ENCODE measurements around the gene MTARC2.

Gene MTARC2

DNA sequence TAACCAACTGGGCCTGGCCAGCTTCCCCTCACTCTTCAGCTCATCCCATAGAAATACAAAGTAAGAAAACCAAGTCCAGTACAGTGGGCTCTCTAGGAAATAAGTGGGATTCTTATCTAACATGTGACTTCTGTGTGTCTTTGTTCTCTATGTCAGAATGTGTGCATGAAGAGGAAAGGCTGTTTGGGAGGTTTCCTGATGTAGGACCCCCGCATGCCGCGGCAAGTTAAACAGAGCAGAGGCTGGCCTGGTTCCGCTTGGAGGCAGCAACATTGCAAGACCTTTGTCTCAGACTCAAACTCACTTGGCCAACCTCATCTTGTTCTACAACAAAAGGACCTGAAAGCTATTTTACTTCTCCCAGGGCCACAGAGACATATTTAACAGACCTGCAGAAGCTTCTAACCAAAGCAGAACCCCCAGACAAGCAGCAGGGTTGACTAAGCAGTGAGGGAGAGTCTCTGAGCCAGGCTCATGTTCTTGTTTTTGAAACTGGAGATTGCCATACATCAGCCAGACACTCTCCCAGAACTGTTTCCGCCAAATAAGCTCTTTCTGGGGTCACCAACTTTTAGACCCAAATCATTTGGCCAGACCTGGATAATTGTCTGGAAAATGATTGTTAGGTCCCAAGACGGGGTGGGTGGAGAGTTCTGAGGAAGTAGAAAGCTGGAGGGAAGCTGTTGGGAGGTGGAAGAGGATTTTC lies 6.2 kb downstream of the MTARC2 start:
- H3K4me3 ChIP-seq (replicated peaks; ENCODE audit: insufficient read depth, low read length): no peak overlapping the region
- DNase-seq (ENCODE audit: low read depth in 1 of 2, low spot score in 1 of 2): peak in 1 of 2 experiments; percentile 42
- H3K27ac ChIP-seq (replicated peaks): peak overlapping the region; percentile 41
- no peaks in the 10 kb centered on the region for H3K27me3 ChIP-seq (ENCODE audit: insufficient read depth, poor library complexity, severe bottlenecking)
- TF ChIP-seq, protein P1, sequence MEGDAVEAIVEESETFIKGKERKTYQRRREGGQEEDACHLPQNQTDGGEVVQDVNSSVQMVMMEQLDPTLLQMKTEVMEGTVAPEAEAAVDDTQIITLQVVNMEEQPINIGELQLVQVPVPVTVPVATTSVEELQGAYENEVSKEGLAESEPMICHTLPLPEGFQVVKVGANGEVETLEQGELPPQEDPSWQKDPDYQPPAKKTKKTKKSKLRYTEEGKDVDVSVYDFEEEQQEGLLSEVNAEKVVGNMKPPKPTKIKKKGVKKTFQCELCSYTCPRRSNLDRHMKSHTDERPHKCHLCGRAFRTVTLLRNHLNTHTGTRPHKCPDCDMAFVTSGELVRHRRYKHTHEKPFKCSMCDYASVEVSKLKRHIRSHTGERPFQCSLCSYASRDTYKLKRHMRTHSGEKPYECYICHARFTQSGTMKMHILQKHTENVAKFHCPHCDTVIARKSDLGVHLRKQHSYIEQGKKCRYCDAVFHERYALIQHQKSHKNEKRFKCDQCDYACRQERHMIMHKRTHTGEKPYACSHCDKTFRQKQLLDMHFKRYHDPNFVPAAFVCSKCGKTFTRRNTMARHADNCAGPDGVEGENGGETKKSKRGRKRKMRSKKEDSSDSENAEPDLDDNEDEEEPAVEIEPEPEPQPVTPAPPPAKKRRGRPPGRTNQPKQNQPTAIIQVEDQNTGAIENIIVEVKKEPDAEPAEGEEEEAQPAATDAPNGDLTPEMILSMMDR (IDR thresholded peaks at IDR 0.05; ENCODE audit: insufficient read depth, low read length): no peak
- TF ChIP-seq GABPA (IDR thresholded peaks at IDR 0.05; ENCODE audit: low read depth): no peak
- TF ChIP-seq REST (IDR thresholded peaks at IDR 0.05; ENCODE audit: insufficient replicate concordance, low read depth): no peak
- no peak for TF ChIP-seq POLR2AphosphoS5 (IDR thresholded peaks at IDR 0.05; ENCODE audit: low read depth)
- TF ChIP-seq SPI1 (IDR thresholded peaks at IDR 0.05; ENCODE audit: borderline replicate concordance, low read depth): no peak

GRCh38 chr1:220754918-220755295 lies 6.8 kb downstream of the MTARC2 start:
- Histone ChIP-seq H3K4me3 (replicated peaks; ENCODE audit: insufficient read depth, low read length) (no peak overlapping the region), H3K27me3 (ENCODE audit: insufficient read depth, poor library complexity, severe bottlenecking) (no peaks in the 10 kb centered on the region), H3K27ac (replicated peaks) (peak overlapping the region; percentile 41)
- TF ChIP-seq GABPA (IDR thresholded peaks at IDR 0.05; ENCODE audit: low read depth): no peak
- TF ChIP-seq, protein P1 (IDR thresholded peaks at IDR 0.05; ENCODE audit: insufficient read depth, low read length): no peak
- TF ChIP-seq REST (IDR thresholded peaks at IDR 0.05; ENCODE audit: insufficient replicate concordance, low read depth): no peak
- no peak for TF ChIP-seq POLR2AphosphoS5 (IDR thresholded peaks at IDR 0.05; ENCODE audit: low read depth)
- TF ChIP-seq SPI1 (IDR thresholded peaks at IDR 0.05; ENCODE audit: borderline replicate concordance, low read depth): no peak
- no peak for DNase-seq (ENCODE audit: low read depth in 1 of 2, low spot score in 1 of 2)

DNA sequence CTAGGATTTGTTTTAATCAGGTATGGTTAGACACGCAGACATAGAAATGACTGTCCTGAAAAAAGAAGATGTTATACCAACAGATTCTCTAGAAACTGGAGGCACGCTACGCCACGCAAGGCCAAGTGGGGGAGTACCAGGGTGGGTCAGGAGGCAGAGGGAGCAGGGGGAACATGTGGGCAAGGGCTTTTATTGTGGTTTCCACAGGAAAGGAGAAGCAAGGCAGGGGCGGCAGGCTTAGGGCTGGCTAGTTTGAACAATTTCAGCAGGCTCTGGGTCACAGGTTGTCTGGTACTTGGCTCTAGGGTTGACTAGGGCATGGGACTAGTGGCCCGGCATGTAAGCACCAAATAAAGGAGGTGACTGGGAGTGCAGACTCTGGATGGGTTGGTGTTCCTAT lies 7.2 kb downstream of the MTARC2 start:
- Histone ChIP-seq H3K27ac (replicated peaks) (peak overlapping the region; percentile 41; the same call in 1 of the 2 replicates), H3K4me3 (replicated peaks; ENCODE audit: insufficient read depth, low read length) (no peak overlapping the region), H3K27me3 (ENCODE audit: insufficient read depth, poor library complexity, severe bottlenecking) (no peaks in the 10 kb centered on the region)
- TF ChIP-seq GABPA (IDR thresholded peaks at IDR 0.05; ENCODE audit: low read depth) (no peak), POLR2AphosphoS5 (IDR thresholded peaks at IDR 0.05; ENCODE audit: low read depth) (peak; percentile 21; the same call in 1 of the 2 replicates)
- DNase-seq (ENCODE audit: low read depth in 1 of 2, low spot score in 1 of 2): peak in 1 of 2 experiments; percentile 81

- Histone ChIP-seq H3K4me3 (replicated peaks; ENCODE audit: insufficient read depth, low read length) (no peak overlapping the region), H3K27me3 (ENCODE audit: insufficient read depth, poor library complexity, severe bottlenecking) (no peaks in the 10 kb centered on the region), H3K27ac (replicated peaks) (no peak overlapping the region)
- DNase-seq (ENCODE audit: low read depth in 1 of 2, low spot score in 1 of 2): peak in 1 of 2 experiments; percentile 50
- no peak for TF ChIP-seq REST (IDR thresholded peaks at IDR 0.05; ENCODE audit: insufficient replicate concordance, low read depth)
- no peak for TF ChIP-seq GABPA (IDR thresholded peaks at IDR 0.05; ENCODE audit: low read depth)
- TF ChIP-seq POLR2AphosphoS5 (IDR thresholded peaks at IDR 0.05; ENCODE audit: low read depth): no peak
- TF ChIP-seq, protein P1 (IDR thresholded peaks at IDR 0.05; ENCODE audit: insufficient read depth, low read length): no peak
- peak; percentile 9; the same call in 1 of the 2 replicates for TF ChIP-seq SPI1 (IDR thresholded peaks at IDR 0.05; ENCODE audit: borderline replicate concordance, low read depth)
These were observed 9.3 kb downstream of the MTARC2 start for GRCh38 chr1:220757441-220757840.

All from HL-60 (cell line).